ENCODE measurements around the gene MVB12B.

Gene MVB12B

GRCh38 chr9:126435626-126436025, 109.0 kb downstream of the MVB12B start:
- no peak for DNase-seq

GRCh38 chr9:126436545-126437267, 110.1 kb downstream of the MVB12B start:
- no peak for DNase-seq

GRCh38 chr9:126437268-126437666, 110.6 kb downstream of the MVB12B start:
- no peak for DNase-seq

- DNase-seq = no peak
Observed at GRCh38 chr9:126437701-126438100, 111.1 kb downstream of the MVB12B start.

- DNase-seq = no peak
Observed at GRCh38 chr9:126438741-126439401, 112.2 kb downstream of the MVB12B start.

GRCh38 chr9:126439402-126439765, 112.8 kb downstream of the MVB12B start:
- no peak for DNase-seq

GRCh38 chr9:126439883-126440653, 113.4 kb downstream of the MVB12B start:
- no peak for DNase-seq

- DNase-seq = no peak
Observed at GRCh38 chr9:126440940-126441339, 114.3 kb downstream of the MVB12B start.

GRCh38 chr9:126442636-126443035, 116.0 kb downstream of the MVB12B start:
- DNase-seq = peak in 1 of 2 donors; percentile 19

GRCh38 chr9:126443144-126443543, 116.5 kb downstream of the MVB12B start:
- no peak for DNase-seq

- DNase-seq = no peak
Observed at GRCh38 chr9:126448136-126448535, 121.5 kb downstream of the MVB12B start.

- DNase-seq = no peak
Observed at GRCh38 chr9:126448865-126449577, 122.4 kb downstream of the MVB12B start.

GRCh38 chr9:126449725-126450667, 123.4 kb downstream of the MVB12B start:
- DNase-seq = no peak

- no peak for DNase-seq
Observed at GRCh38 chr9:126450668-126451205, 124.1 kb downstream of the MVB12B start.

GRCh38 chr9:126451316-126451885, 124.8 kb downstream of the MVB12B start:
- DNase-seq = no peak

GRCh38 chr9:126452106-126452505, 125.5 kb downstream of the MVB12B start:
- DNase-seq = no peak

- no peak for DNase-seq
Observed at GRCh38 chr9:126453156-126453963, 126.7 kb downstream of the MVB12B start.

- no peak for DNase-seq
Observed at GRCh38 chr9:126454215-126454614, 127.6 kb downstream of the MVB12B start.

- DNase-seq = no peak
Observed at GRCh38 chr9:126454795-126455194, 128.2 kb downstream of the MVB12B start.

GRCh38 chr9:126456441-126457174, 130.0 kb downstream of the MVB12B start:
- DNase-seq = no peak

Data from inflammatory macrophage treated with lipopolysaccharide for 1 hour (primary cell).